IgD-negative memory B cell (primary cell): ENCODE results near the gene FZD7. TPM values are rescaled to one million over a fixed set of nuclear protein-coding genes. Genes with fewer than 3 reads are reported as not detected.

Experiments used
- H3K27ac Mint-ChIP-seq, 3 donors: one replicate each; pipeline ENCODE4 v1.8.0; 2020 to 2022; ENCODE audit warnings: mild to moderate bottlenecking in 3 of 3, mixed read lengths in 3 of 3, moderate library complexity in 1 of 3
- H3K27me3 Mint-ChIP-seq: one replicate; pipeline ENCODE4 v1.8.0; 2021; ENCODE audit warnings: mixed read lengths
- H3K36me3 Mint-ChIP-seq: one replicate; pipeline ENCODE4 v1.8.0; 2020; ENCODE audit warnings: mild to moderate bottlenecking, mixed read lengths
- H3K4me1 Mint-ChIP-seq, 3 donors: one replicate each; pipeline ENCODE4 v1.8.0; 2020 to 2022; ENCODE audit warnings: mixed read lengths in 3 of 3, mild to moderate bottlenecking in 1 of 3
- H3K4me3 Mint-ChIP-seq, 4 donors: one replicate each; pipeline ENCODE4 v1.8.0; 2020 to 2022; ENCODE audit warnings: mild to moderate bottlenecking in 4 of 4, mixed read lengths in 4 of 4, moderate library complexity in 3 of 4
- H3K9me3 Mint-ChIP-seq, 3 donors: one replicate each; pipeline ENCODE4 v1.8.0; 2020 to 2021; ENCODE audit warnings: mixed read lengths in 3 of 3, mild to moderate bottlenecking in 1 of 3
- polyA plus RNA-seq: library from polyadenylated mRNA; unstranded; fragments of 300-500 nt; fragmentation: Illumina TruSeq; gene quantifications from one replicate; pipeline ENCODE4 v1.2.3, GENCODE V29; 2021

The FZD7 gene
- polyA plus RNA-seq, 1 donor from 2014 or later, result 0.19 TPM

- no peak overlapping the region for H3K27ac Mint-ChIP-seq
- H3K4me1 Mint-ChIP-seq, result no peaks in the 10 kb centered on the region
- peaks cover 30% of the 10 kb centered on the region for H3K27me3 Mint-ChIP-seq
- H3K9me3 Mint-ChIP-seq, result no peaks in the 10 kb centered on the region
- no peaks in the 10 kb centered on the region for H3K36me3 Mint-ChIP-seq
- H3K4me3 Mint-ChIP-seq, result no peak overlapping the region
These were observed 26.6 kb downstream of the FZD7 start for GRCh38 chr2:202060218-202060617.

GRCh38 chr2:202061695-202062094 is 28.0 kb downstream of the FZD7 start:
- Mint-ChIP-seq H3K27me3 (peaks cover 19% of the 10 kb centered on the region), H3K9me3 (no peaks in the 10 kb centered on the region), H3K27ac (no peak overlapping the region), H3K4me3 (no peak overlapping the region), H3K36me3 (no peaks in the 10 kb centered on the region), H3K4me1 (no peaks in the 10 kb centered on the region)

GRCh38 chr2:202064171-202064880 is 30.7 kb downstream of the FZD7 start:
- Mint-ChIP-seq H3K27ac (peak overlapping the region in 1 of 3 donors; percentile 20), H3K9me3 (no peaks in the 10 kb centered on the region), H3K27me3 (peaks cover 13% of the 10 kb centered on the region)

GRCh38 chr2:202064881-202065230 is 31.2 kb downstream of the FZD7 start:
- Mint-ChIP-seq H3K27me3 (peaks cover 9% of the 10 kb centered on the region), H3K4me1 (no peaks in the 10 kb centered on the region), H3K27ac (no peak overlapping the region), H3K36me3 (no peaks in the 10 kb centered on the region), H3K4me3 (no peak overlapping the region), H3K9me3 (no peaks in the 10 kb centered on the region)

More at GRCh38 chr2:202064171-202064880, 30.7 kb downstream of the FZD7 start:
- Mint-ChIP-seq H3K36me3 (no peaks in the 10 kb centered on the region), H3K4me3 (no peak overlapping the region), H3K4me1 (no peaks in the 10 kb centered on the region)

- Mint-ChIP-seq H3K4me3 (no peak overlapping the region), H3K9me3 (peaks cover 0 to 2% (median 0%) of the 10 kb centered on the region in 3 donors), H3K27me3 (peaks cover 7% of the 10 kb centered on the region), H3K27ac (no peak overlapping the region), H3K4me1 (no peaks in the 10 kb centered on the region), H3K36me3 (no peaks in the 10 kb centered on the region)
These were observed 32.2 kb downstream of the FZD7 start for GRCh38 chr2:202065876-202066275.

- no peak overlapping the region for H3K27ac Mint-ChIP-seq
- peaks cover 0 to 3% (median 1%) of the 10 kb centered on the region in 3 donors for H3K4me1 Mint-ChIP-seq
- H3K27me3 Mint-ChIP-seq, result peaks cover 7% of the 10 kb centered on the region
- no peak overlapping the region for H3K4me3 Mint-ChIP-seq
- H3K36me3 Mint-ChIP-seq, result no peaks in the 10 kb centered on the region
- peaks cover 0 to 2% (median 2%) of the 10 kb centered on the region in 3 donors for H3K9me3 Mint-ChIP-seq
These were observed 33.2 kb downstream of the FZD7 start for GRCh38 chr2:202066875-202067274.

- no peaks in the 10 kb centered on the region for H3K36me3 Mint-ChIP-seq
- H3K9me3 Mint-ChIP-seq, result peaks cover 0 to 2% (median 2%) of the 10 kb centered on the region in 3 donors
- H3K27ac Mint-ChIP-seq, result no peak overlapping the region
- H3K27me3 Mint-ChIP-seq, result peaks cover 7% of the 10 kb centered on the region
- H3K4me1 Mint-ChIP-seq, result peaks cover 0 to 3% (median 1%) of the 10 kb centered on the region in 3 donors
- no peak overlapping the region for H3K4me3 Mint-ChIP-seq
These were observed 33.9 kb downstream of the FZD7 start for GRCh38 chr2:202067589-202067988.

GRCh38 chr2:202069170-202070067 is 35.8 kb downstream of the FZD7 start:
- Mint-ChIP-seq H3K9me3 (peaks cover 0 to 2% (median 2%) of the 10 kb centered on the region in 3 donors), H3K36me3 (no peaks in the 10 kb centered on the region), H3K4me3 (no peak overlapping the region), H3K4me1 (peaks cover 0 to 3% (median 1%) of the 10 kb centered on the region in 3 donors), H3K27ac (no peak overlapping the region), H3K27me3 (peaks cover 8% of the 10 kb centered on the region)

- H3K27me3 Mint-ChIP-seq, result peaks cover 8% of the 10 kb centered on the region
- H3K27ac Mint-ChIP-seq, result no peak overlapping the region
- peaks cover 0 to 3% (median 2%) of the 10 kb centered on the region in 3 donors for H3K9me3 Mint-ChIP-seq
- H3K4me3 Mint-ChIP-seq, result no peak overlapping the region
- H3K36me3 Mint-ChIP-seq, result peaks cover 2% of the 10 kb centered on the region
- H3K4me1 Mint-ChIP-seq, result peaks cover 0 to 3% (median 1%) of the 10 kb centered on the region in 3 donors
These were observed 37.5 kb downstream of the FZD7 start for GRCh38 chr2:202071107-202071506.

- peaks cover 2% of the 10 kb centered on the region for H3K36me3 Mint-ChIP-seq
- H3K27me3 Mint-ChIP-seq, result peaks cover 6% of the 10 kb centered on the region
- no peak overlapping the region for H3K27ac Mint-ChIP-seq
- no peak overlapping the region for H3K4me3 Mint-ChIP-seq
- H3K9me3 Mint-ChIP-seq, result peaks cover 0 to 3% (median 2%) of the 10 kb centered on the region in 3 donors
- H3K4me1 Mint-ChIP-seq, result peaks cover 0 to 3% (median 1%) of the 10 kb centered on the region in 3 donors
These were observed 38.6 kb downstream of the FZD7 start for GRCh38 chr2:202072226-202072625.

- Mint-ChIP-seq H3K4me3 (no peak within 1 kb of the TSS), H3K9me3 (peaks cover 0 to 3% (median 2%) of the 10 kb centered on the region in 3 donors), H3K27ac (peak within 1 kb of the TSS in 1 of 3 donors; percentile 85), H3K27me3 (peaks cover 4% of the 10 kb centered on the region), H3K36me3 (peaks cover 2% of the 10 kb centered on the region), H3K4me1 (peaks cover 0 to 3% (median 1%) of the 10 kb centered on the region in 3 donors)
These were observed 39.2 kb downstream of the FZD7 start, which contains the start of gene KIAA2012 for GRCh38 chr2:202072737-202073401. TSS of gene KIAA2012 (plus strand) at chr2:202073255. CDS start at chr2:202073628, 373 bp downstream.

GRCh38 chr2:202074324-202074723 is 40.7 kb downstream of the FZD7 start:
- Mint-ChIP-seq H3K36me3 (peaks cover 4% of the 10 kb centered on the region), H3K27me3 (peaks cover 4% of the 10 kb centered on the region), H3K4me3 (no peak overlapping the region), H3K9me3 (peaks cover 0 to 3% (median 2%) of the 10 kb centered on the region in 3 donors), H3K27ac (no peak overlapping the region), H3K4me1 (peaks cover 0 to 3% (median 1%) of the 10 kb centered on the region in 3 donors)

- no peak overlapping the region for H3K4me3 Mint-ChIP-seq
- H3K9me3 Mint-ChIP-seq, result peaks cover 3 to 6% (median 4%) of the 10 kb centered on the region in 3 donors
- H3K4me1 Mint-ChIP-seq, result no peaks in the 10 kb centered on the region
- no peak overlapping the region for H3K27ac Mint-ChIP-seq
- peaks cover 4% of the 10 kb centered on the region for H3K36me3 Mint-ChIP-seq
- H3K27me3 Mint-ChIP-seq, result no peaks in the 10 kb centered on the region
These were observed 45.7 kb downstream of the FZD7 start for GRCh38 chr2:202079310-202079709.

- no peaks in the 10 kb centered on the region for H3K4me1 Mint-ChIP-seq
- no peaks in the 10 kb centered on the region for H3K27me3 Mint-ChIP-seq
- no peaks in the 10 kb centered on the region for H3K36me3 Mint-ChIP-seq
These were observed 50.6 kb downstream of the FZD7 start for GRCh38 chr2:202084265-202084664.

More at GRCh38 chr2:202084265-202084664, 50.6 kb downstream of the FZD7 start:
- peaks cover 2 to 6% (median 4%) of the 10 kb centered on the region in 3 donors for H3K9me3 Mint-ChIP-seq
- H3K27ac Mint-ChIP-seq, result no peak overlapping the region
- no peak overlapping the region for H3K4me3 Mint-ChIP-seq
